Mesothelial cell of epicardium (in vitro differentiated cells): ENCODE data around the gene CD81. TPM values are rescaled to one million over a fixed set of nuclear protein-coding genes. Genes with fewer than 3 reads are reported as not detected.
"Not testable (repeated sequence)": the region's sequence is repeated elsewhere in the genome, so short reads cannot be mapped to it uniquely, and the experiment has no call there.

Experiments
- DNase-seq, 2 experiments: peaks; one replicate each; pipeline ENCODE4 v3.0.0; 2021; ENCODE audit warnings: low spot score in 2 of 2; ENCODE audit not compliant: unreplicated experiment in 2 of 2
- H3K27ac Mint-ChIP-seq: 2 replicates; pipeline ENCODE4 v1.8.0; 2021; ENCODE audit warnings: mixed read lengths
- H3K27me3 Mint-ChIP-seq: 2 replicates; pipeline ENCODE4 v1.8.0; 2021; ENCODE audit warnings: low read depth, mixed read lengths
- H3K36me3 Mint-ChIP-seq: 2 replicates; pipeline ENCODE4 v1.8.0; 2021; ENCODE audit warnings: mixed read lengths
- H3K4me1 Mint-ChIP-seq: 2 replicates; pipeline ENCODE4 v1.8.0; 2021; ENCODE audit warnings: mixed read lengths
- H3K4me3 Mint-ChIP-seq: 2 replicates; pipeline ENCODE4 v1.8.0; 2021; ENCODE audit warnings: mild to moderate bottlenecking, moderate library complexity, mixed read lengths
- H3K9me3 Mint-ChIP-seq: 2 replicates; pipeline ENCODE4 v1.8.0; 2021; ENCODE audit warnings: mixed read lengths
- total RNA-seq: library from RNA; stranded (reverse); gene quantifications from 3 replicates; pipeline ENCODE4 v1.2.1, GENCODE V29; 2021
- TF ChIP-seq, protein P1 (sequence below): fragments of 200-600 bp; sonication (generic); IDR thresholded peaks from one replicate; pipeline ENCODE4 v1.5.0; 2021; ENCODE audit warnings: antibody characterized with exemption; ENCODE audit not compliant: unreplicated experiment

The CD81 gene
- total RNA-seq, 1 donor from 2014 or later, result 410 TPM

DNA sequence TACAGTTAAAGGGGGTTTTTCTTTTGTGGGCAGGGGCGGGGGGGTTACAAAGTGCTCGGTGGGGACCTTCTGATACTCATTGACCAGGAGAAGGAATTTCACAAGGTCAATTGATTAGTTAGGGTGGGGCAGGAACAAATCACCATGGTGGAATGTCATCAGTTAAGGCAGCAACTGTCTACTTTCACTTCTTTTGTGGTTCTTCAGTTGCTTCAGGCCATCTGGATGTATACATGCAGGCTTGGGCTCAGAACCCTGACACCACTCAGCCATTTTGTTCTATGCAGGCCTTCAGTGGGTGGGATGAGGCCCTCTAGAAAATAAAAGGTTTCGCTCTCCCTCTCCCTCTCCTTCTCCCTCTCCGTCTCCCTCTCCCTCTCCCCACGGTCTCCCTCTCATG, 45.7 kb upstream of the CD81 start:
- peaks cover 12% of the 10 kb centered on the region for H3K27me3 Mint-ChIP-seq
- H3K9me3 Mint-ChIP-seq, result peaks cover 15% of the 10 kb centered on the region
- no peak overlapping the region for H3K4me3 Mint-ChIP-seq
- no peak overlapping the region for H3K27ac Mint-ChIP-seq
- peaks cover 13% of the 10 kb centered on the region for H3K36me3 Mint-ChIP-seq
- no peaks in the 10 kb centered on the region for H3K4me1 Mint-ChIP-seq
- TF ChIP-seq, protein P1, sequence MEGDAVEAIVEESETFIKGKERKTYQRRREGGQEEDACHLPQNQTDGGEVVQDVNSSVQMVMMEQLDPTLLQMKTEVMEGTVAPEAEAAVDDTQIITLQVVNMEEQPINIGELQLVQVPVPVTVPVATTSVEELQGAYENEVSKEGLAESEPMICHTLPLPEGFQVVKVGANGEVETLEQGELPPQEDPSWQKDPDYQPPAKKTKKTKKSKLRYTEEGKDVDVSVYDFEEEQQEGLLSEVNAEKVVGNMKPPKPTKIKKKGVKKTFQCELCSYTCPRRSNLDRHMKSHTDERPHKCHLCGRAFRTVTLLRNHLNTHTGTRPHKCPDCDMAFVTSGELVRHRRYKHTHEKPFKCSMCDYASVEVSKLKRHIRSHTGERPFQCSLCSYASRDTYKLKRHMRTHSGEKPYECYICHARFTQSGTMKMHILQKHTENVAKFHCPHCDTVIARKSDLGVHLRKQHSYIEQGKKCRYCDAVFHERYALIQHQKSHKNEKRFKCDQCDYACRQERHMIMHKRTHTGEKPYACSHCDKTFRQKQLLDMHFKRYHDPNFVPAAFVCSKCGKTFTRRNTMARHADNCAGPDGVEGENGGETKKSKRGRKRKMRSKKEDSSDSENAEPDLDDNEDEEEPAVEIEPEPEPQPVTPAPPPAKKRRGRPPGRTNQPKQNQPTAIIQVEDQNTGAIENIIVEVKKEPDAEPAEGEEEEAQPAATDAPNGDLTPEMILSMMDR, result no peak
- no peak for DNase-seq

DNA sequence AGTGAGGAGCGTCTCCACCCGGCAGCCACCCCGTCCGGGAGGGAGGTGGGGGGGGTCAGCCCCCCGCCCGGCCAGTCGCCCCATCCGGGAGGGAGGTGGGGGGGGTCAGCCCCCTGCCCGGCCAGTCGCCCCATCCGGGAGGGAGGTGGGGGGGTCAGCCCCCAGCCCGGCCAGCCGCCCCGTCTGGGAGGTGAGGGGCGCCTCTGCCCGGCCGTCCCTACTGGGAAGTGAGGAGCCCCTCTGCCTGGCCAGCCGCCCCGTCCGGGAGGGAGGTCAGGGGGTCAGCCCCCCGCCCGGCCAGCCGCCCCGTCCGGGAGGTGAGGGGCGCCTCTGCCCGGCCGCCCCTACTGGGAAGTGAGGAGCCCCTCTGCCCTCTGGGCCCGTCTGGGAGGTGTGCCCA, 44.5 kb upstream of the CD81 start:
- not testable (repeated sequence) for H3K4me3 Mint-ChIP-seq, DNase-seq, H3K27ac Mint-ChIP-seq, H3K4me1 Mint-ChIP-seq
- peaks cover 13% of the 10 kb centered on the region for H3K36me3 Mint-ChIP-seq
- H3K27me3 Mint-ChIP-seq, result peaks cover 24% of the 10 kb centered on the region
- peaks cover 15% of the 10 kb centered on the region for H3K9me3 Mint-ChIP-seq

DNA sequence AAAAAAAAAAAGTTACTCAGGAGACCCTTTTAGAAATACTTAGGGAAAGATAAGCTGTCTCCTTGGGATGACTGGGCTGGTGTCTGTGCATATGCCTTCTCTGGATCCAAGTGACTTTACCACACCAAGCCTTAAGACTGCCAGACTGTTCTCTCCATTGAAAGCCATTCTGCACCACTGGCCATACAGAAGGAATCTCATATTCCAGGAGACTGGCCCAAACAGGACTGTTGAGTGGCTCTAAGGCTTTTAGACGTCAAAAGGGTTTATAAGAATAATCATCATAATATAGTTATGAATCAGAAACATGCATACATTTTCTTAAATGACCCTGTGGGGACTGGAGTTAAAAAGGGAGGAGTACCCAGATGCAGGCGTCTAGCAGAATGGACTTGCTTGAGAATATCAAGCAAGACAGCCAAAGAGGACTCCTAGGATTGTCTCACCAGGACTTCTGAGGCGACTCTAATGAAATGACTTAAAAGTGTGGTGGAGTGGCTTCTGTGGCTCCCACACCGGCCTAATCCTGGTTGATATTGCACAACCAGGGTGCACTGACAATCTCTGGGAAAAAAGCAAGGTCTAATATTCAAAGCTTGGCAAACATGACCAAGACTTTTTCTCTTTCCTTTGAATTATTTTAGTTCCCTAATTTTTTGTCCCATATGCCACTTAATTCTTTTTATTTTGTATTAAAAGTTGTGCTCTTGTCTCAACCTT, 43.5 kb upstream of the CD81 start:
- peaks cover 13% of the 10 kb centered on the region for H3K36me3 Mint-ChIP-seq
- H3K9me3 Mint-ChIP-seq, result peaks cover 15% of the 10 kb centered on the region
- DNase-seq, H3K4me1 Mint-ChIP-seq, H3K27ac Mint-ChIP-seq, H3K4me3 Mint-ChIP-seq: not testable (repeated sequence)
- H3K27me3 Mint-ChIP-seq, result peaks cover 34% of the 10 kb centered on the region

DNA sequence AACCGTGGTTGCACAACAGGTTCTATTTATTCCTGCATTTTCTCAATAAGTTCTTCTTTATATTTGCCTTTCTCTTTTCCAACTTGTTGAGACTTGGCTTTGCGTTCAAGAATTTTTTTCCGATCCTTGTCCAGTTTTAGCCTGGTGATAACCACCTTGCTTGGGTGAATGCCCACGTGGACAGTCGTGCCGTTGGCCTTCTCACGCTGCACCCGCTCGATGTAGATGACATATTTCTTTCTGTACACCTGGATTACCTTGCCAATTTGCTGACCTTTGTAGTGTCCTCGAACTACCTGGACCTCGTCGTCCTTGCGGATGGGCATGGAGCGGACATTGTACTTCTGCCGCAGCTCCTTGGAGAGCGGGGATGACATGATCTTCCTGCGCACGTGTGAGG, 41.8 kb upstream of the CD81 start:
- not testable (repeated sequence) for DNase-seq, H3K27ac Mint-ChIP-seq, H3K4me1 Mint-ChIP-seq, H3K4me3 Mint-ChIP-seq
- Mint-ChIP-seq H3K36me3 (peaks cover 10% of the 10 kb centered on the region), H3K9me3 (peaks cover 11% of the 10 kb centered on the region), H3K27me3 (peaks cover 49% of the 10 kb centered on the region)

DNA sequence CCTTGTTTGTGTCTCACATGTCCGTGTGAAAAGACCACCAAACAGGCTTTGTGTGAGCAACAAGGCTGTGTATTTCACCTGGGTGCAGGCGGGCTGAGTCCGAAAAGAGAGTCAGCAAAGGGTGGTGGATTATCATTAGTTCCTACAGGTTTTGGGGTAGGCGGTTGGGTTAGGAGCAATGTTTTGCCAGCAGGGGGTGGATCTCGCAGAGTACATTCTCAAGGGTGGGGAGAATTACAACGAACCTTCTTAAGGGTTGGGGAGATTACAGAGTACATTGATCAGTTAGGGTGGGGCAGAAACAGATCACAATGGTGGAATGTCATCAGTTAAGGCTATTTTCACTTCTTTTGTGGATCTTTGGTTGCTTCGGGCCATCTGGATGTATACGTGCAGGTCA, 38.4 kb upstream of the CD81 start:
- not testable (repeated sequence) for DNase-seq, H3K4me3 Mint-ChIP-seq, H3K27ac Mint-ChIP-seq, H3K4me1 Mint-ChIP-seq, H3K9me3 Mint-ChIP-seq, H3K36me3 Mint-ChIP-seq
- H3K27me3 Mint-ChIP-seq, result peaks cover 63% of the 10 kb centered on the region

DNA sequence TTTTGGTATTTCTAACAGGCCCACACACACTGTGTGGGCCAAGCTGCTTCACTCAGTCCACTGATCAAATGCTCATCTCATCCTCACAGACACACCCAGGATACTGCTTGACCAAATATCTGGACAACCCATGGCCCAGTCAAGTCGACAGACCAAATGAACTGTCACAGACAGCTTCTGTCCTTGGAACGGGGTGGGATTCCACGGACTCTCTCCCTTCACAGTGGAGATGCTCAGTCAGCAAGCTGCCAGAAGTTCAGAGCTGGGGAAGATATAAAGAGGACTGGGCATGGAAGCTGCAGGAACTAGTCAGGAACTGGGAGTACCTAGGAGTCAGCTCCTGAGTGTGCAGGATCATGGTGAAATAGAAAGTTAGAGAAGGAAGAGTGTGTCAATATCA, 34.6 kb upstream of the CD81 start:
- Mint-ChIP-seq H3K36me3 (no peaks in the 10 kb centered on the region), H3K9me3 (peaks cover 19% of the 10 kb centered on the region), H3K4me1 (no peaks in the 10 kb centered on the region), H3K4me3 (no peak overlapping the region), H3K27me3 (peaks cover 46% of the 10 kb centered on the region), H3K27ac (no peak overlapping the region)
- TF ChIP-seq, protein P1, result no peak
- no peak for DNase-seq

DNA sequence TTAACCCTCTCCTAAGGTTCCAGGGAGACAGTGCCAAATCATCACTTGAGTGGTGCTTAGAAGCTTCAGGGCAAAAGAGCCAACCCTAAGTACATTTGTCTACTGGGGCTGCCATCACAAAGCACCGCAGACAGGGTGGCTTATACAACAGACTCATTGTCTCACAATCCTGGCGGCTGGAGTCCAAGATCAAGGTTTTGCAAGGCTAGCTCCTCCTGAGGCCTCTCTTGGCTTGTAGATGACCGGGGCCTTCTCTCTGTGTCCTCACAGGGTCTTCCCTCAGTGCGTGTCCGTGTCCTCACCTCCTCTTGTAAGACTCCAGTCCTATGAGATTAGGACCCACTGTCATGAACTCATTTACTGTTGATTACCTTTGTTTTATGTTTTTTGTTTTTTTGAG, 34.1 kb upstream of the CD81 start:
- no peaks in the 10 kb centered on the region for H3K36me3 Mint-ChIP-seq
- no peak overlapping the region for H3K4me3 Mint-ChIP-seq
- H3K27ac Mint-ChIP-seq, result no peak overlapping the region
- peaks cover 21% of the 10 kb centered on the region for H3K9me3 Mint-ChIP-seq
- no peak for DNase-seq
- H3K4me1 Mint-ChIP-seq, result no peaks in the 10 kb centered on the region
- peaks cover 42% of the 10 kb centered on the region for H3K27me3 Mint-ChIP-seq
- TF ChIP-seq, protein P1, result no peak

DNA sequence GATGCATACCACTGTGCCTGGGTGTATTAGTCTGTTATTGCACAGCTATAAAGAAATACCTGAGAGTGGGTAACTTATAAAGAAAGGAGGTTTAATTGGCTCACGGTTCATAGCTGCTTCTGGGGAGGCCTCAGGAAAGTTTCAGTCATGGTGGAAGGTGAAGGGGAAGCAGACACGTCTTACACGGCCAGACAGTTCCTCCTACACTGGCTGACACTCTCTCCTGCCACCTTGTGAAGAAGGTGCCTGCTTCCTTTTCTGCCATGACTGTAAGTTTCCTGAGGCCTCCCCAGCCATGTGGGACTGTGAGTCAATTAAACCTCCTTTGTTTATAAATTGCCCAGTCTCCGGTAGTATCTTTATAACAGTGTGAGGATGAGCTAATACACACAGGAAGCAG, 33.6 kb upstream of the CD81 start:
- TF ChIP-seq, protein P1, result no peak
- no peak for DNase-seq
- Mint-ChIP-seq H3K4me3 (no peak overlapping the region), H3K27ac (no peak overlapping the region), H3K36me3 (no peaks in the 10 kb centered on the region), H3K27me3 (peaks cover 38% of the 10 kb centered on the region), H3K9me3 (peaks cover 25% of the 10 kb centered on the region), H3K4me1 (no peaks in the 10 kb centered on the region)
